H1 (cell line): ENCODE results near the gene SPOPL.

Experiments used
- CHD2 ChIP-seq: IDR thresholded peaks from 2 replicates; pipeline ENCODE4 v1.6.1; 2012; ENCODE audit warnings: low read length, improper control_type of control experiment
- GABPA ChIP-seq: IDR thresholded peaks from 2 replicates; pipeline ENCODE4 v1.6.1; 2011; ENCODE audit warnings: mild to moderate bottlenecking, low read length, moderate library complexity, borderline replicate concordance; ENCODE audit not compliant: insufficient read depth
- HDAC6 ChIP-seq: IDR thresholded peaks from one replicate; pipeline ENCODE4 v1.7.1; 2012; ENCODE audit warnings: low read depth, mild to moderate bottlenecking, inconsistent platforms, low read length, moderate library complexity
- JUND ChIP-seq: IDR thresholded peaks from 2 replicates; pipeline ENCODE4 v1.6.1; 2011; ENCODE audit warnings: mild to moderate bottlenecking, improper control_type of control experiment, low read length
- KDM1A ChIP-seq: fragments of 200-600, 300-600 bp; sonication (generic); IDR thresholded peaks from 2 replicates; pipeline ENCODE4 v1.7.1; 2016; ENCODE audit warnings: mild to moderate bottlenecking, low read length, borderline replicate concordance
- POLR2A ChIP-seq, 2 experiments: IDR thresholded peaks; 1 replicate in 1 of 2; 2 replicates in 1 of 2; pipeline ENCODE4 v1.6.1; 2011; ENCODE audit warnings: low read depth in 2 of 2, low read length in 2 of 2, mild to moderate bottlenecking in 2 of 2; ENCODE audit errors: control extremely low read depth in 1 of 2
- POLR2AphosphoS5 ChIP-seq: IDR thresholded peaks from 2 replicates; pipeline ENCODE4 v1.6.1; 2011; ENCODE audit warnings: low read depth, low read length
- RAD21 ChIP-seq, 2 experiments: IDR thresholded peaks in 1 of 2; conservative IDR thresholded peaks in 1 of 2; 2 replicates each; pipeline ENCODE4 v1.6.1; 2011; ENCODE audit warnings: low read depth in 2 of 2, low read length in 2 of 2, improper control_type of control experiment in 1 of 2, inconsistent platforms in 1 of 2, mild to moderate bottlenecking in 1 of 2, moderate library complexity in 1 of 2
- ZNF274 ChIP-seq: IDR thresholded peaks from 2 replicates; pipeline ENCODE4 v1.7.0; 2012; ENCODE audit warnings: low read length, borderline replicate concordance; ENCODE audit errors: extremely low read depth
- TF ChIP-seq, protein P1 (sequence below), 3 experiments: IDR thresholded peaks; 1 replicate in 2 of 3; 2 replicates in 1 of 3; pipeline versions ENCODE4 v1.5.1 to v1.6.1; 2011; ENCODE audit warnings: low read length in 3 of 3, mild to moderate bottlenecking in 3 of 3, inconsistent platforms in 2 of 3, low read depth in 1 of 3, moderate library complexity in 1 of 3; ENCODE audit not compliant: insufficient read depth in 1 of 3; ENCODE audit errors: control extremely low read depth in 1 of 3

DNA sequence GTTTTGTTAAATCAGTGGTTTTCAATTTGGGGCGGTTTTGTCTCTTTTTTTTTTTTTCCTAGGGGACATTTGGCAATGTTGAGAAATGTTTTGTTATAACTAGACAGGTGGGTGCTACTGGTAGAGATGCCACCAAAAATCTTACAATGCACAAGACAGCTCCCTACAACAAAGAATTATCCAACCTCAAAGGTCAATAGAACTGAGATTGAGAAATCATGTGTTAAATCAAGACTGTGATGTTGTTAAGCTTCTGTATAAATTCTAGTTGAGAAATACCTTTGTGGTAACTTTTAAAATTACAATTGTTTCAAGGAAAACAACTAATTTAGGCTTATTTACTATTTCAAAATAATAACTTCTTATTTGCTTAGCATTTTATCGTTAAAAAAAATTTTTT lies 9.4 kb upstream of the SPOPL start:
- TF ChIP-seq HDAC6 (no peak), POLR2A (IDR thresholded peaks at IDR 0.05; ENCODE audit: control extremely low read depth in 1 of 2, low read depth in 2 of 2, low read length in 2 of 2) (no peak), POLR2AphosphoS5 (no peak), KDM1A (no peak), JUND (no peak), RAD21 (IDR thresholded peaks at IDR 0.05 in 1 of 2, conservative IDR thresholded peaks at IDR 0.05 in 1 of 2; ENCODE audit: low read depth in 2 of 2, low read length in 2 of 2) (no peak), GABPA (no peak), ZNF274 (no peak), CHD2 (no peak)
- TF ChIP-seq, protein P1, sequence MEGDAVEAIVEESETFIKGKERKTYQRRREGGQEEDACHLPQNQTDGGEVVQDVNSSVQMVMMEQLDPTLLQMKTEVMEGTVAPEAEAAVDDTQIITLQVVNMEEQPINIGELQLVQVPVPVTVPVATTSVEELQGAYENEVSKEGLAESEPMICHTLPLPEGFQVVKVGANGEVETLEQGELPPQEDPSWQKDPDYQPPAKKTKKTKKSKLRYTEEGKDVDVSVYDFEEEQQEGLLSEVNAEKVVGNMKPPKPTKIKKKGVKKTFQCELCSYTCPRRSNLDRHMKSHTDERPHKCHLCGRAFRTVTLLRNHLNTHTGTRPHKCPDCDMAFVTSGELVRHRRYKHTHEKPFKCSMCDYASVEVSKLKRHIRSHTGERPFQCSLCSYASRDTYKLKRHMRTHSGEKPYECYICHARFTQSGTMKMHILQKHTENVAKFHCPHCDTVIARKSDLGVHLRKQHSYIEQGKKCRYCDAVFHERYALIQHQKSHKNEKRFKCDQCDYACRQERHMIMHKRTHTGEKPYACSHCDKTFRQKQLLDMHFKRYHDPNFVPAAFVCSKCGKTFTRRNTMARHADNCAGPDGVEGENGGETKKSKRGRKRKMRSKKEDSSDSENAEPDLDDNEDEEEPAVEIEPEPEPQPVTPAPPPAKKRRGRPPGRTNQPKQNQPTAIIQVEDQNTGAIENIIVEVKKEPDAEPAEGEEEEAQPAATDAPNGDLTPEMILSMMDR (IDR thresholded peaks at IDR 0.05; ENCODE audit: control extremely low read depth in 1 of 3, insufficient read depth in 1 of 3, low read depth in 1 of 3, low read length in 3 of 3) = no peak
